Stimulated activated CD4-positive, alpha-beta T cell treated with anti-CD3 and anti-CD28 coated beads, Interleukin-2, amount 100 ng/mL, for 24 hours (primary cell): Measurements from ENCODE around the gene ANKS3.

Source experiments
- DNase-seq, 2 donors: peaks; one replicate each; pipeline ENCODE4 v3.0.0-alpha.2; 2020

ANKS3 gene

GRCh38 chr16:4724661-4725270 is 9.3 kb downstream of the ANKS3 start:
- no peak for DNase-seq

DNA sequence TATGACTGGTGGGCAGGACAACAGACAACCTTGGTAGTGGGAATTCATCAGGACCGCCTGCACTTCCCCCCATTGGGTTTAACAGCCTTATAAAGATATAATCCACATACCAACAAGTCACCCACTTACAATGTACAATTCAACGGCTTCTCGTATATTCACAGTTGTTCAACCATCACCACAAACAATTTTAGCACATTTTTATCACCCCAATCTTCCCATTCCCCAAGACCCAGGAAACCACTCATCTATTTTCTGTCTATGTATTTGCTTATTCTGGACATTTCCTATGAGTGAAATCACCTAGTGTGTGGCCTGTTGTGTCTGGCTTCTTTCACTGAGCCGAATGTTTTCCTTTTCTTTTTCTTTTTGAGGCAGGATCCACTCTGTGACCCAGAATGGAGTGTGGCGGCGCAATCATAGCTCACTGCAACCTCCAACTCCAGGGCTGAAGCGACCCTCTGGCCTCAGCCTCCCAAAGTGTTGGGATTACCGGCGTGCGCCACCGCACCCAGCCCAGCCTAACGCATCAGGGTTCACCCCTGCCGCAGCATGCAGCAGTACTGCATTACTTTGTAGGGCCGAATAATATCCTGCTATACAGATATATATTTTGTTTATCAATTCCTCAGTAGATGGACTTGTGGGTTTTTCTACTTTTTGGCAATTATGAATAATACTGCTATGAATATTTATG is 10.9 kb downstream of the ANKS3 start:
- DNase-seq, result no peak

- no peak for DNase-seq
Observed at GRCh38 chr16:4718466-4718865, 15.6 kb downstream of the ANKS3 start.

GRCh38 chr16:4714996-4715395 is 19.1 kb downstream of the ANKS3 start:
- DNase-seq, result no peak

DNA sequence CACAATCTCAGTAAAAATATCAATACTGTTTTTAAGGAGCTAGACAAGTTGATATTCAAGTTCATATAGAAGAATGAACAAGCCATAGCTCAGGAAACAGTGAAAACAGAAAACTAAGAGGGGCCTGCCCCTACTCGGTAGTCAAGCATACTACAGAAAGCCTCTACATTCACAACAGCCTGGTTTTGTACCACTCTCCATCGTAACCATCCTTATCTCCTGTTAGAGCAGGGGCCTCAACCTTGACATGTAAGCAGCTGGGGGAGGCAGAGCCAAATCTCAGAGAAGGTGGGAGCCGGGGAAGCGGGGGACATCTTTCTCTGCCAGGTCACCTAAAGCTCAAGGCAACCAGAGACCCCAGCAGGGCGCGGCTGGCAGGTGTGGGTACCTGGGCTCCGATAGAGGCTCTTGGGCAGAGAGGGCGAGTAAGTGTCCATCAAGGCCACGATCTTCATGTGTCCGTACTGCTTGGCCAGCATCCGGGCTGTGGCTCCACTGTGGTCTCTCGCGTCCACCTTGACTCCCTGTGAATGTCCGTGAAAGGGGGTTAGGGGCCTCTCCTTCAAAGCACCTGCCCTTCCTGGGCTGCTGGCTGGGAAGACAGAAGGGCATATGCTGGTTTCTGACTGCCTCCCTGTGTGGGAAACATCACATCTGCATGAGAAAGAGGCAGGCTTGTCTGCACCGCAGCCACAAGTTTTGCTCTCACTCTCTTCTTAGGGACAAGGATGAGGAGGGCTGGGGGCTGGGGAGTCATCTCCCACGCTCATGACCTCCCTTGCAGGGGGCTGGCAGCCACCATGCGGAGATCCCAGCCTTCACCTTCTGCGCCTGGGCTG is 20.2 kb downstream of the ANKS3 start:
- no peak for DNase-seq

GRCh38 chr16:4709481-4709880 is 24.6 kb downstream of the ANKS3 start:
- no peak for DNase-seq

DNA sequence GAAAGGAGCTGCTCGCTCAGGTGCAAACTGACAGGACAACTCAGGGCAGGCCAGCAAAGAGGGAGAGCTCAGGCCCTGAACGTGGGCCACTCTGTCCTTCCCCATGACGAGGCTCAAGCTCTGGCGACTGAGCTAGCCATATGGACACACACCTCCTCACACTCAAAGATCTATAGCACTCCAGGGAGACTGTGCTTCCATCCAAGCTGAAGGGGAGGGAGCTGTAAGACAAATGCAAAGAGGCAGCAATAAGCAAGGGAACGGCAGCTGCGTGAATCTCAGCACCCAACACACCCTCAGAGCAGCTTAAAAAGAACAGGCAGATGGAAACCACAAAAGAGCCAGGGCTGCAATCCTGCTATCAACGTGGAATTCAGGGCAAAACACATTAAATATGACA is 27.2 kb downstream of the ANKS3 start:
- no peak for DNase-seq

DNA sequence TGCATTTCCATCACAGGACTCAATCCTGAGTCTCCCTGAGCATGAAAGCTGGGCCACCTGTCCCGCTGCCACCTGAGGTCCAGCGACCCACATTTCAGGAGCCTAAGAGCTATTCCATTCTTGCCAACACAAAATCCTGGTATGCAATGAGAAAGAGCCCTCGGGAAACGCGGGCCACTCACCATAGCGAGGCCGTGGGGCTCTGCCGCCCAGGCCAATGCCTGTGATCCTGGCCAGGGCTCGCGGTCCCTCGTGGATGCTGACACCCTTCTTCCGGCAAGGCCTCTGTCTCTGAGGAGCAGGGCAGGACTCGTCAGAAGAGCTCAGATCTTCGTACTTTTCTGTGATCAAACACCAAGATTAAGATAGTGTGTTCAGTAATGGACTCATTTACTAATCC is 29.2 kb downstream of the ANKS3 start:
- no peak for DNase-seq

GRCh38 chr16:4704491-4704890 is 29.6 kb downstream of the ANKS3 start:
- no peak for DNase-seq

DNA sequence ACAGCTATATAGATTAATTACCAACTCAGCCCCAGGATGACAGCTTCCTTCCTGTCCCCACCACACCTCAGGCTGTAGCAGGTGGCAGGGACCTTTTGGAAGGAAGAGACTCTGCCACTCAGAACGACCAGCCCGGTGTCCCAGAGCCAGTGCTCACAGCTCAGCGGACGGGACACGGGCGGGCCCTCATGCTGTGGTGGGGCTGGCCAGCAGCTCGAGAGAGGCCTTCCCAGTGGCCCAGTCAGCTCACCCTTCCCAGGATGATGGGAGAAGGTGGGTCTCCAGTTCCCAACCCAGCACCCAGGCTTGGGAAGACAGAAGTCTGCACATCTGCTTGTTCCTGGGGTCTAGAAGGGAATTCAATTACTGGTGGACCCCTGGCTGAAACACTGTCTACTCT is 30.2 kb downstream of the ANKS3 start:
- DNase-seq, result no peak

GRCh38 chr16:4702466-4702808 is 31.6 kb downstream of the ANKS3 start:
- no peak for DNase-seq

DNA sequence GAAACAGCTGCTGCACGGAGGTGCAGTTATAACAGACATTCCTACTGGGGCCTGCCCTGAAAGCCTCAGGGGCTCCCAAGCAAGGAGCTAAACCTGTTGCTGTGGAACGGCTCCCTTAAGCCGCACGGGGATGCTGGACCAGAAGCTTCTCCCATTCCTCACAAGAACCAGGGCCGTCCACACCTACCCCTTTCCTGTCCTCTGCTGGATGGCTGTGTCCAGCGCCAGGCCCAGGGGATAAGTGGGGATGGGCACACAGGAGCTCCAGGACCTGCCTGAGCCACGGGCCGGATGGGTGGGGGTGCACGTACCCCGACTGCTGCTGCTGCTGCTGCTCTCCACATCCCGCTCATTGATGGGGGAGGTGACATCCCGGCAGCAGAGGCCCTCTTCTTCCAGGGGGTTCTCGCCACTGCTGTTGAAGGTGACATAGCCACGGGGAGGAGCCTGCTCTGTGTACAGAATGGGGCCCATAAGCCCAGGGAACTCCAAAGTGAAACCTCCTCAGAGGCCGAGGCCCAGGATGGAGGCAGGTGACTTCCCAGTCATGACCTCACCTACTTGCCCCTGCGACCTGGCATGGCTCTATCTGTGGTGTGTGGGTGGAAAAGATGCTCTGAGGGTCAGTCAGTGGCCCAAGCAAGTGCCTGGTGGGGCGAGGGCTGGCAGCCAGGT is 32.1 kb downstream of the ANKS3 start:
- no peak for DNase-seq

DNA sequence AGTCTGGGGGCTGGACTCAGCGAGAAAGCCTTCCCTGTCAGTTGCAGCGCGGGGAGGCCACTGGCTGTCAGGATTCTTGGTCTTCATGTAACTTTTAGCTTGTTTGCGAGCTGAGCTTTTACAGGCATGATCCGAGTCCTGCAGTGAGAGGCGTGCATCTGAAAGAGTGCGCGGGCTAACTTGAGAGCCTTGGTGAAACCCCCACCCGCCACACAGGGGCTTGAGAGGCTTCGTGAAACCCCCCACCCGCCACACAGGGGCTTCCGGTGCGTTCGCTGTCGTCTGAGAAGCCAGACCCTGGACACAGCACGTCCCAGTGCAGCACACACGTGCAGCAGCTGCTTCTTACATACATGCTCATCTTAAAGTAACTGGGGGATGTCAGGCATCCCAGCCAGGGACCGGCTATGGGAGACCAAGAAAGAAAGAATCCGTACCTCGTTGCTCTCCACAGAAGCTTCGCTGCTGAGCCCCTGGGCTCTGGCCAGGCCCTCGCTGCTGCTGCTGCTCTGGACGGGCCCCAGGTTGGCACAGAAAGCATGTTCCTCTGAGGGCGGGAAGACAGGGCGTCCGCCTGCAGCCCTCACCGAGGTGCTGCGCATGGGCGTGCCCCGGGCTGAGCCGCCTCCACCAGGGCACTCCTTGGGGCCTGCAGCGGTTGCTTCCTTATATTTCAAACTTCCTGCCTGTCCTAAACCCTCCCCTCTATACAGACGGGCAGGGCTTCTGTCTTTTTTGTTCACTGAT is 32.9 kb downstream of the ANKS3 start:
- DNase-seq, result no peak

GRCh38 chr16:4700380-4700996 is 33.6 kb downstream of the ANKS3 start:
- DNase-seq, result no peak

- DNase-seq, result no peak
Observed at GRCh38 chr16:4699046-4699556, 35.0 kb downstream of the ANKS3 start.

GRCh38 chr16:4698321-4699045 is 35.6 kb downstream of the ANKS3 start:
- DNase-seq, result no peak

DNA sequence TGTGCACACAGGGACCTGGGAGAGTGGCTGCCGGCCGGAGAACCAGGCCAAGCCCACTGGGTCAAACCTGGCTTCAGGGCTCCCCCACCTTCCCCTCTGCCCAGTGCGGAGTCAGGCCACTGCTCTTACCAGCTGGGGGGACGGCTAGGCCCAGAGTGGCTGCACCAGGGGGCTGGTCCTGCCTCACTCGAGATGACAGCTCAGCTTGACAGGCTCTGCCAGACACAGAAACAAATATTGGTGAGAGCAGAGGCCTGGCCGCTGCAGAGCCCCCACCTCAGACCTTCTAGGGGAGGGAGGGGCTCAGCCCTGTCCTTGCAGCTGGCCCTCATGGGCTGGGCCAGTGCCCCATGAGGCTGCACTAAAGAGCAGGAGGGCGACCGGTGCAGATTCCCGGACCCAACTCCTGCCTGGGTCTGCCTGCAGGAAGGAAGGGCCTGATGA is 36.2 kb downstream of the ANKS3 start:
- no peak for DNase-seq

DNA sequence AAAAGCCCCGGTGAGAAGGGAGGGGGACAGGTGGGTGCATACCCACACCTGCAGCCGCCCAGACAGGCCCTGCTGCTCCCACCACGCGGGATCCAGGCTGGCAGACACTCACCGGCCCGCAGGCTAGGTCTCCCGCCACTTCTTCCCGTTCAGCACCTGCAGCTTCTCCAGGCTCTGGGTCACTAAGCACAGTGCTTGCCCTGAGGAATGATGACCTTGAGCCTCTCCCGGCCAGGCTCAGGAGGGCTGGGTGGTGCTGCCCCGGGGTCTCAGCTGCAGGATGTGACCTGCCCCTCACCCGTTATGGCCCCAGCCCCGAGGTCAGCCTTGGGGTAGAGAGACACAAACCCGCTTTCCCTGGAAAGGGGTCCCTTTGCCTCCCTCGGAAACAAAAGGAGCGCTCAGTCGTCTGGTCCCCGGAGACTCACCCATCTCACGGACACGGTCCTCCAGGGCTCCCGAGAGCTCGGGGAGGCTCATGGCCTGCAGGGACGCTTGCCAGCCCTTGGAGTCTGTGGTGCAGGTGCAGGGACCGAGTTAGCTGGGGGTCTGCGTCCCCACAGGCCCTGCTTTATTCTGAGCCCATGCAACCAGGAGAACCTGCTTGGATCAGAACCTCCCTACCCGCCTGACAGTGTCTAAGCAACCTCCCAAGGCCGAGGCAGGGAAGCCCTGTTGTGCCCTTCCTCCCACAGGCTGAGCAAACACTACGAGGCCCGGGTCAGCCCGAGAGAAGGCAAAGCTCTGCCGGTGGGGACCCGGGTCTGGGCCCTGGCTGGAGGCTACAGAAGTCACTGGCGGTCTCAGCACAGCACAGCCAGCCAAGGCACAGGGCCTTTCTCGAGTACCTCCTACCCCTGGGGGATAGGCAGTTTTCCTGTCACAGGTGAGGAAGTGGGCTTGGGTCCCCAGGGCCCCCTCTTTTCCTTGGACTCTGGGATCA is 36.9 kb downstream of the ANKS3 start:
- no peak for DNase-seq

DNA sequence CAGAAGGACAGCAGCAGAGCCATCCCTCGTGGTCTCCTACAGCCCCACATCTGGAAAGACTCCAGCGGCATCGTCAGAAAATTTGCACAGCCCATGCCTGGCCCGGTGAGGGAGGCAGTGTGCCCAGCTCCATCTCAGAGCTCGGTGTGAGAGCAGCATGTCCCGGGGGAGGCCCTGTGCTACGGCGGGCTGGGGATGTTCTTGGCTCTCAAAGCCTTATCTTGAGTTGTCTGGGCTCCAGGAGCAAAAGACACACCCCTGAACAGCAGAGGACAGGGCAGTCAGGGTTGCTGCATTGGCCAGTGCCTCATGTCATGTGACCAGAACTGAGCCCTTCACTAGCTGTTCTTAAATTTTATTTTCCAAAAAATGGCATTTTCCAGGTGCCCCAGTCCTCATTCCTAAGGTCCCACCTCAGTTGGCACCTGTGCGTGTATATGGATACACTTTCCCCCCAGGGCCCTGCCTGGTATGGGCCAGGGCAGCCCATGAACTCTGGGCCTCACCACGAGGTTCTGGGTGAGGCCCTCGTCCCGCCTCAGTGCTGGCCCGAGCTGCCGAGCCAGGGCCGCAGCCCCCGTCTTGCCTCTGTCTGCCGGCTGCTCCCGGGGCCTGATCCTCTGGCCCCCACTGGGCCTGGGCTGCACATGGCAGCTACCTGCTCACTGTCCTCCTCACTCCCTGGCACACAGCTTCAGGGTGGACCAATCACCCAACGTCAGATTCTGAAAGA is 37.7 kb downstream of the ANKS3 start:
- no peak for DNase-seq
